ENCODE measurements around the gene RASSF5.

Gene RASSF5

GRCh38 chr1:206595581-206596318, 88.4 kb downstream of the RASSF5 start:
- Histone ChIP-seq H3K4me1 (ENCODE audit: control insufficient read depth, low read depth, low read length) (no peaks in the 10 kb centered on the region), H3K9ac (ENCODE audit: low read length) (no peak overlapping the region), H3K56ac (ENCODE audit: low read length) (no peak overlapping the region), H3K18ac (ENCODE audit: low read length) (no peak overlapping the region), H3K27ac (ENCODE audit: low read depth, low read length) (no peak overlapping the region), H3K79me1 (ENCODE audit: low read length) (no peaks in the 10 kb centered on the region), H2AK5ac (ENCODE audit: low read length) (no peak overlapping the region), H3K36me3 (ENCODE audit: control insufficient read depth, insufficient read depth, low read length) (no peaks in the 10 kb centered on the region), H2BK5ac (ENCODE audit: low read length) (no peak overlapping the region), H3K4me2 (ENCODE audit: low read length) (no peak overlapping the region), H2BK120ac (ENCODE audit: low read depth, low read length) (no peak overlapping the region), H4K5ac (ENCODE audit: low read length) (no peak overlapping the region), H3K4ac (ENCODE audit: low read depth, low read length) (no peak overlapping the region), H4K8ac (ENCODE audit: low read depth, low read length) (no peak overlapping the region), H2BK15ac (replicated peaks; ENCODE audit: low read depth) (no peak overlapping the region), H3K4me3 (ENCODE audit: low read length) (no peak overlapping the region), H3K27me3 (ENCODE audit: insufficient read depth, low read length, poor library complexity) (no peaks in the 10 kb centered on the region), H3K23ac (ENCODE audit: low read length) (no peak overlapping the region), H3K79me2 (ENCODE audit: control insufficient read depth, insufficient read depth, low read length) (no peaks in the 10 kb centered on the region)
- WGBS (ENCODE audit: extremely low coverage, insufficient coverage, low lambda C conversion rate) = no CpG with 5 or more reads among the region's 7 CpGs
- DNase-seq = no peak

- no peak for DNase-seq
- Histone ChIP-seq H3K18ac (ENCODE audit: low read length) (no peak overlapping the region), H3K79me1 (ENCODE audit: low read length) (no peaks in the 10 kb centered on the region), H3K79me2 (ENCODE audit: control insufficient read depth, insufficient read depth, low read length) (no peaks in the 10 kb centered on the region), H3K4me1 (ENCODE audit: control insufficient read depth, low read depth, low read length) (no peaks in the 10 kb centered on the region), H3K56ac (ENCODE audit: low read length) (no peak overlapping the region), H4K8ac (ENCODE audit: low read depth, low read length) (no peak overlapping the region), H4K5ac (ENCODE audit: low read length) (no peak overlapping the region), H2AK5ac (ENCODE audit: low read length) (no peak overlapping the region), H3K4ac (ENCODE audit: low read depth, low read length) (no peak overlapping the region), H2BK5ac (ENCODE audit: low read length) (no peak overlapping the region), H2BK120ac (ENCODE audit: low read depth, low read length) (no peak overlapping the region), H3K23ac (ENCODE audit: low read length) (no peak overlapping the region), H3K27me3 (ENCODE audit: insufficient read depth, low read length, poor library complexity) (no peaks in the 10 kb centered on the region), H3K9ac (ENCODE audit: low read length) (no peak overlapping the region), H3K4me3 (ENCODE audit: low read length) (no peak overlapping the region), H3K36me3 (ENCODE audit: control insufficient read depth, insufficient read depth, low read length) (no peaks in the 10 kb centered on the region), H3K4me2 (ENCODE audit: low read length) (no peak overlapping the region), H2BK15ac (replicated peaks; ENCODE audit: low read depth) (no peak overlapping the region), H3K27ac (ENCODE audit: low read depth, low read length) (no peak overlapping the region)
- WGBS (ENCODE audit: extremely low coverage, insufficient coverage, low lambda C conversion rate) = no CpG with 5 or more reads among the region's 1 CpG
These were observed 89.0 kb downstream of the RASSF5 start for GRCh38 chr1:206596319-206596666.

DNA sequence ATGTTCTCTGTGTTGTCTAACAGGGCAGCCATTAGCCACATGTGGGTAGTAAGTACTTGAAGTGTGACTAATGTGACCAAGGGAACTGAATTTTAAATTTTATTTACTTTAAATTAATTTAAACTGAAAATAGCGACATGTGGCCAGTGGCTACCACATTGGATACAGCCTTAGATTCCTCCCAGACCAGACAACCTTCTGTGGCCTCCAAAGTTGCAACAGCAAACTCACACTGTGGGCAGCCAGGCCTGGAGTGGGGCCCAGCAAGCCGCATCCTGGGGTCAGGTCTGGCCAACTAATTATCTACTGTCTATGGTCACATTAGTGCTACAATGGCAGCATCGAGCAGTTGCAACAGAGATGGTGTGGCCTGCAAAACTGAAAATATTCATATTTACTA, 93.2 kb downstream of the RASSF5 start:
- Histone ChIP-seq H3K4me2 (ENCODE audit: low read length) (no peak overlapping the region), H3K36me3 (ENCODE audit: control insufficient read depth, insufficient read depth, low read length) (peaks cover 3% of the 10 kb centered on the region), H3K79me2 (ENCODE audit: control insufficient read depth, insufficient read depth, low read length) (no peaks in the 10 kb centered on the region), H4K5ac (ENCODE audit: low read length) (no peak overlapping the region), H3K27me3 (ENCODE audit: insufficient read depth, low read length, poor library complexity) (no peaks in the 10 kb centered on the region), H3K79me1 (ENCODE audit: low read length) (no peaks in the 10 kb centered on the region), H2AK5ac (ENCODE audit: low read length) (no peak overlapping the region), H3K4me1 (ENCODE audit: control insufficient read depth, low read depth, low read length) (no peaks in the 10 kb centered on the region), H3K9ac (ENCODE audit: low read length) (no peak overlapping the region), H4K8ac (ENCODE audit: low read depth, low read length) (no peak overlapping the region), H3K4ac (ENCODE audit: low read depth, low read length) (no peak overlapping the region), H2BK5ac (ENCODE audit: low read length) (no peak overlapping the region), H3K23ac (ENCODE audit: low read length) (no peak overlapping the region), H2BK15ac (replicated peaks; ENCODE audit: low read depth) (no peak overlapping the region), H2BK120ac (ENCODE audit: low read depth, low read length) (no peak overlapping the region), H3K18ac (ENCODE audit: low read length) (no peak overlapping the region), H3K56ac (ENCODE audit: low read length) (no peak overlapping the region), H3K4me3 (ENCODE audit: low read length) (no peak overlapping the region), H3K27ac (ENCODE audit: low read depth, low read length) (no peak overlapping the region)
- no CpG with 5 or more reads among the region's 3 CpGs for WGBS (ENCODE audit: extremely low coverage, insufficient coverage, low lambda C conversion rate)
- DNase-seq = no peak

GRCh38 chr1:206604861-206605260, 97.5 kb downstream of the RASSF5 start:
- peaks cover 3% of the 10 kb centered on the region for H3K36me3 ChIP-seq (ENCODE audit: control insufficient read depth, insufficient read depth, low read length)
- DNase-seq = no peak
- no peak overlapping the region for H3K4ac ChIP-seq (ENCODE audit: low read depth, low read length)
- no peak overlapping the region for H2BK5ac ChIP-seq (ENCODE audit: low read length)
- no peak overlapping the region for H3K18ac ChIP-seq (ENCODE audit: low read length)
- no peaks in the 10 kb centered on the region for H3K79me1 ChIP-seq (ENCODE audit: low read length)
- H2BK120ac ChIP-seq (ENCODE audit: low read depth, low read length) = no peak overlapping the region
- H3K4me2 ChIP-seq (ENCODE audit: low read length) = no peak overlapping the region
- no peak overlapping the region for H2BK15ac ChIP-seq (replicated peaks; ENCODE audit: low read depth)
- no peaks in the 10 kb centered on the region for H3K79me2 ChIP-seq (ENCODE audit: control insufficient read depth, insufficient read depth, low read length)
- no peak overlapping the region for H4K5ac ChIP-seq (ENCODE audit: low read length)
- H3K56ac ChIP-seq (ENCODE audit: low read length) = no peak overlapping the region
- H3K27me3 ChIP-seq (ENCODE audit: insufficient read depth, low read length, poor library complexity) = no peaks in the 10 kb centered on the region
- H3K4me1 ChIP-seq (ENCODE audit: control insufficient read depth, low read depth, low read length) = no peaks in the 10 kb centered on the region
- H2AK5ac ChIP-seq (ENCODE audit: low read length) = no peak overlapping the region
- WGBS (ENCODE audit: extremely low coverage, insufficient coverage, low lambda C conversion rate) = no CpG with 5 or more reads among the region's 5 CpGs
- no peak overlapping the region for H3K27ac ChIP-seq (ENCODE audit: low read depth, low read length)
- H3K9ac ChIP-seq (ENCODE audit: low read length) = no peak overlapping the region
- no peak overlapping the region for H3K4me3 ChIP-seq (ENCODE audit: low read length)
- H3K23ac ChIP-seq (ENCODE audit: low read length) = no peak overlapping the region
- H4K8ac ChIP-seq (ENCODE audit: low read depth, low read length) = no peak overlapping the region

DNA sequence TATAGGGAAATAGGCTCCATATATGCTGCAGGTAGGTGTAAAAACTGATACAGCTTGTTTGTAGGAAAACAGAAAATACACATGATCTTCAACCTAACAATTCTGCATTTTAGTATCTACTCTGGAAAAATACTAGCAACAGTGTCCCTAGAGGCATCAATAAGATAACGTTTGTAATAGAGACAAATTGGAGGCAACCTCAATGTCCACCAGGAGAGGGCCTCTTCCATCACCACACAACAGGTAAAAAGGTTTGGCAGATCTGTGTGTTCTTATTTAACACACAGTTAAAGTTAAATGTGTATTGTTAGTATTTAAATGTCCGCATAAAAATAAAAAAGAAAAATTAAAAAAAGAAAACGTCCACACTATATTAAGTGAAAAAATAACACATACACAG, 99.5 kb downstream of the RASSF5 start:
- H3K56ac ChIP-seq (ENCODE audit: low read length) = no peak overlapping the region
- H3K36me3 ChIP-seq (ENCODE audit: control insufficient read depth, insufficient read depth, low read length) = peaks cover 3% of the 10 kb centered on the region
- no peak overlapping the region for H2BK120ac ChIP-seq (ENCODE audit: low read depth, low read length)
- no peak overlapping the region for H4K8ac ChIP-seq (ENCODE audit: low read depth, low read length)
- H3K4ac ChIP-seq (ENCODE audit: low read depth, low read length) = no peak overlapping the region
- no peak overlapping the region for H3K4me3 ChIP-seq (ENCODE audit: low read length)
- no peak overlapping the region for H2BK5ac ChIP-seq (ENCODE audit: low read length)
- H3K9ac ChIP-seq (ENCODE audit: low read length) = no peak overlapping the region
- no peak overlapping the region for H3K4me2 ChIP-seq (ENCODE audit: low read length)
- H3K79me2 ChIP-seq (ENCODE audit: control insufficient read depth, insufficient read depth, low read length) = peaks cover 3% of the 10 kb centered on the region
- no peak overlapping the region for H4K5ac ChIP-seq (ENCODE audit: low read length)
- no peak overlapping the region for H2BK15ac ChIP-seq (replicated peaks; ENCODE audit: low read depth)
- no peak overlapping the region for H2AK5ac ChIP-seq (ENCODE audit: low read length)
- H3K27me3 ChIP-seq (ENCODE audit: insufficient read depth, low read length, poor library complexity) = no peaks in the 10 kb centered on the region
- no peak overlapping the region for H3K27ac ChIP-seq (ENCODE audit: low read depth, low read length)
- peaks cover 9% of the 10 kb centered on the region for H3K79me1 ChIP-seq (ENCODE audit: low read length)
- H3K4me1 ChIP-seq (ENCODE audit: control insufficient read depth, low read depth, low read length) = peaks cover 5% of the 10 kb centered on the region
- DNase-seq = peak; percentile 65
- WGBS (ENCODE audit: extremely low coverage, insufficient coverage, low lambda C conversion rate) = no CpG with 5 or more reads among the region's 3 CpGs
- H3K18ac ChIP-seq (ENCODE audit: low read length) = no peak overlapping the region
- H3K23ac ChIP-seq (ENCODE audit: low read length) = no peak overlapping the region

GRCh38 chr1:206608108-206608698, 100.9 kb downstream of the RASSF5 start:
- WGBS (ENCODE audit: extremely low coverage, insufficient coverage, low lambda C conversion rate) = 100% methylated on average over 2 of the region's 7 CpGs
- H3K4me1 ChIP-seq (ENCODE audit: control insufficient read depth, low read depth, low read length) = peaks cover 5% of the 10 kb centered on the region
- DNase-seq = peak; percentile 45

More at GRCh38 chr1:206608108-206608698, 100.9 kb downstream of the RASSF5 start:
- no peak overlapping the region for H4K8ac ChIP-seq (ENCODE audit: low read depth, low read length)
- no peak overlapping the region for H3K4ac ChIP-seq (ENCODE audit: low read depth, low read length)
- no peaks in the 10 kb centered on the region for H3K27me3 ChIP-seq (ENCODE audit: insufficient read depth, low read length, poor library complexity)
- no peak overlapping the region for H2BK15ac ChIP-seq (replicated peaks; ENCODE audit: low read depth)
- H3K9ac ChIP-seq (ENCODE audit: low read length) = no peak overlapping the region
- no peak overlapping the region for H3K56ac ChIP-seq (ENCODE audit: low read length)
- peaks cover 3% of the 10 kb centered on the region for H3K36me3 ChIP-seq (ENCODE audit: control insufficient read depth, insufficient read depth, low read length)
- peaks cover 3% of the 10 kb centered on the region for H3K79me2 ChIP-seq (ENCODE audit: control insufficient read depth, insufficient read depth, low read length)
- no peak overlapping the region for H4K5ac ChIP-seq (ENCODE audit: low read length)
- no peak overlapping the region for H2BK5ac ChIP-seq (ENCODE audit: low read length)
- H3K79me1 ChIP-seq (ENCODE audit: low read length) = peaks cover 9% of the 10 kb centered on the region
- H3K4me2 ChIP-seq (ENCODE audit: low read length) = no peak overlapping the region
- no peak overlapping the region for H2BK120ac ChIP-seq (ENCODE audit: low read depth, low read length)
- no peak overlapping the region for H3K27ac ChIP-seq (ENCODE audit: low read depth, low read length)
- H2AK5ac ChIP-seq (ENCODE audit: low read length) = no peak overlapping the region
- H3K18ac ChIP-seq (ENCODE audit: low read length) = no peak overlapping the region
- H3K23ac ChIP-seq (ENCODE audit: low read length) = no peak overlapping the region
- H3K4me3 ChIP-seq (ENCODE audit: low read length) = no peak overlapping the region

Measured in mesendoderm (in vitro differentiated cells).